GM10248 (cell line): ENCODE results near the gene WDR93.
"Not testable (repeated sequence)": the region's sequence is repeated elsewhere in the genome, so short reads cannot be mapped to it uniquely, and the experiment has no call there.

Source experiments
- CTCF ChIA-PET: fragments of 300-600 bp; sonication (Branson Sonifier 250); formaldehyde crosslinking; extraction: SDS; loops from one replicate; lab custom pipeline; 2021; ENCODE audit warnings: antibody characterized with exemption; lab: Yijun Ruan, JAX
- POLR2A ChIA-PET: fragments of 350-650 bp; sonication (Branson Sonifier 250); formaldehyde crosslinking; extraction: SDS; loops from one replicate; lab custom pipeline; 2020; ENCODE audit warnings: antibody characterized with exemption; lab: Yijun Ruan, JAX
- DNase-seq: peaks from one replicate; pipeline ENCODE4 v3.0.0; 2012; ENCODE audit errors: extremely low spot score
- TF ChIP-seq, protein P1 (sequence below): IDR thresholded peaks from 2 replicates; pipeline ENCODE4 v1.5.1; 2012; ENCODE audit warnings: mild to moderate bottlenecking, low read depth; ENCODE audit errors: extremely low read depth, missing control alignments, control extremely low read depth

Gene WDR93

DNA sequence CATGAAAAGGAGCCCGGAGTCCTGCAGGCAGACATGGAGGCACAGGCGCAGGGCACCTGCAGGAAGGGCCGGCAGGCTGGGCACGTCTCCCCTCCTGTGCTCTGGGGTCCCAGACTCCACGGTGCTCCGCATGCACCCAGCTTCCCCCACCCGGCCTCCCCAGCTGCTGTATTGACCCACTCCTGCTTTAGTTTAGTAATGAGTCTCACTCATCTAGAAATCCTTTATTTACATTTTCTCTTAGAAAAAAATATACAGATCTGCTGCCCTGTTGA, 94.0 kb downstream of the WDR93 start:
- ChIA-PET POLR2A (no interaction called here), CTCF (interaction anchor here (0.8 to 4.4 kb wide), 4 partner anchors 11 to 268 kb away, joined by 3 to 30 read pairs (median 4); no protein-coding TSS in a partner anchor)
- TF ChIP-seq, protein P1, sequence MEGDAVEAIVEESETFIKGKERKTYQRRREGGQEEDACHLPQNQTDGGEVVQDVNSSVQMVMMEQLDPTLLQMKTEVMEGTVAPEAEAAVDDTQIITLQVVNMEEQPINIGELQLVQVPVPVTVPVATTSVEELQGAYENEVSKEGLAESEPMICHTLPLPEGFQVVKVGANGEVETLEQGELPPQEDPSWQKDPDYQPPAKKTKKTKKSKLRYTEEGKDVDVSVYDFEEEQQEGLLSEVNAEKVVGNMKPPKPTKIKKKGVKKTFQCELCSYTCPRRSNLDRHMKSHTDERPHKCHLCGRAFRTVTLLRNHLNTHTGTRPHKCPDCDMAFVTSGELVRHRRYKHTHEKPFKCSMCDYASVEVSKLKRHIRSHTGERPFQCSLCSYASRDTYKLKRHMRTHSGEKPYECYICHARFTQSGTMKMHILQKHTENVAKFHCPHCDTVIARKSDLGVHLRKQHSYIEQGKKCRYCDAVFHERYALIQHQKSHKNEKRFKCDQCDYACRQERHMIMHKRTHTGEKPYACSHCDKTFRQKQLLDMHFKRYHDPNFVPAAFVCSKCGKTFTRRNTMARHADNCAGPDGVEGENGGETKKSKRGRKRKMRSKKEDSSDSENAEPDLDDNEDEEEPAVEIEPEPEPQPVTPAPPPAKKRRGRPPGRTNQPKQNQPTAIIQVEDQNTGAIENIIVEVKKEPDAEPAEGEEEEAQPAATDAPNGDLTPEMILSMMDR = no peak
- no peak for DNase-seq

DNA sequence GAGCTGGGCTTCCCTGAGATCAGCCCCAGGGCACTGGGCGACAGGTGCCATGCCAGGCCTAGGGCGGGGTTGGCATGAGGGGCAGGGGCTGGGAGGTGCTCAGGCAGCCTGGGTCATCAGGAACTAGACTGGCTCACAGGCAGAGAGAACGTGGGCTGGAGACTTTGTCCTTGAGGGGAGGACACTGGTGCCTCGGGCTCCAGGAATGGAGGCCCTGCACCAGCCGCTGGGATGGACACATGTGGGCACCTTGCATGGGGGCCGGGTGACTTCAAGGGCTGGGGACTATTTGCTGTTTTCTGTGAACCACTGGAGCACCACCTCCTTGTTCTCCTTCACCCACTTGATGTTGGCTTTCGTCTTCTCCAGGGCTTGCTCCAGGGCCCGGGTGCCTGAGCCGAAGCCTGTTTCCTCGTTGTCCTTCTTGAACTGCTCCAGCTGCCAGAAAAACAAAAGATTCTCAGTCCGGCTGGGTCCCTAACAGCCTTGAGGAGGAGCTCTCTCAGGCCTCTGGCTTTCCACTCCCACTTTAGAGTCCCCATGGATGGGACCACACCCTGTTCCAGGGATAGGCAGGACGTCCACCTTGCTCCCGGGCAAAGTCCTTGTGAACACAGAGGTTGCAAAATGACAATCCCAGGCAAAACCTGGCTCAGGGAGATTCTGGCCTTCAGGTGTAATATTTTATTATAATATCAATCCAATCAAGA, 94.6 kb downstream of the WDR93 start:
- DNase-seq = no peak
- ChIA-PET CTCF (interaction anchor here (0.8 to 0.9 kb wide), 2 partner anchors 10 to 268 kb away, joined by 3 read pairs; no protein-coding TSS in a partner anchor), POLR2A (no interaction called here)
- TF ChIP-seq, protein P1 = no peak

DNA sequence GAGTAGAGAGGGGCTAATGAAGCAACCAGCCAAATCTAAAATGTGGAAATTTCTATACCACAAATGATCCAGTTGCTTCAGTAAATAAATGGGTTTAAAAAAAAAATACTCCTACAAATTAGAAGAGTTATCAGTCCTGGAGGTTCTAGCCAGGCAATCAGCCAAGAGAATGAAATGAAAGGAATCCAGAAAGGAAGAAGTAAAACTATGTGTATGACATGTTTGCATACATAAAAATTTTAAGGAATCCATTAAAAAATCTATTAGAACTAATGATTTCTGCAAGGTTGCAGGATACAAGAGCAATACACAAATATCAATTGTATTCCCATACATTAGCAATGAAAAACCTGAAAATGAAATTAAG, 95.1 kb downstream of the WDR93 start:
- ChIA-PET POLR2A (no interaction called here), CTCF (no interaction called here)
- DNase-seq = no peak
- TF ChIP-seq, protein P1 = no peak

DNA sequence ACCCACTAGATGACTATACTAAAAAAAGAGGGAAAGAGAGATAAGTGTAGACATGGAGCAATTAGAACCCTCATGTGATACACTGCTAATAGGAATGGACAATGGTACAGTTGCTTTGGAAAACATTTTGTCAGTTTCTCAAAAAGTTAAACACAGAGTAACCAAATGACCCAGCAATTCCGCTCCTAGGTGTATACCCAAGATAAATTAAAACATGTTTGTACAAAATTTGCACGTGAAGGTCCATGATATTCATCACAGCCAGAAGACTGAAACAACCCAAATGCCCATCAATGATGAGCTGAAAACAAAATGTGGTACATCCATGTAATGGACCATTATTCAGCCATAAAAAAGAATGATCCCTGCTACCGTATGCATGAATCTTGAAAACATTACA, 97.3 kb downstream of the WDR93 start:
- CTCF ChIA-PET = interaction anchor here (1.6 kb wide), 1 partner anchor 87 kb away, joined by 3 read pairs; no protein-coding TSS in a partner anchor
- no peak for DNase-seq
- TF ChIP-seq, protein P1 = no peak
- POLR2A ChIA-PET = no interaction called here

DNA sequence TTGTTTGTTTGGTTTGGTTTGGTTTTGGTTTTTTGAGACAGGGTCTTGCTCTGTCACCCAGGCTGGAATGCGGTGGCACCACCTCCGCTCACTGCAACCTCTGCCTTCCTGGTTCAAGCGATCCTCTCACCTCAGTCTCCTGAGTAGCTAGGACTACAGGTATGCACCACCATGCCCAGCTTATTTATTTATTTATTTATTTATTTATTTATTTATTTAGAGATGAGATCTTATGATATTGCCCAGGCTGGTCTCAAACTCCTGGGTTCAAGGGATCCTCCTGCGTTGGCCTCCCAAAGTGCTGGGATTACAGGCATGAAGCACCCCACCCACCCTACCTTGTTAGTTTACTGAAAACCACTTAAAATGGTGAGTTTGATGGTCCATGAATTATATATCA, 98.0 kb downstream of the WDR93 start:
- POLR2A ChIA-PET, DNase-seq: not testable (repeated sequence)
- CTCF ChIA-PET = interaction anchor here (1.6 kb wide), 1 partner anchor 86 kb away, joined by 3 read pairs; no protein-coding TSS in a partner anchor

DNA sequence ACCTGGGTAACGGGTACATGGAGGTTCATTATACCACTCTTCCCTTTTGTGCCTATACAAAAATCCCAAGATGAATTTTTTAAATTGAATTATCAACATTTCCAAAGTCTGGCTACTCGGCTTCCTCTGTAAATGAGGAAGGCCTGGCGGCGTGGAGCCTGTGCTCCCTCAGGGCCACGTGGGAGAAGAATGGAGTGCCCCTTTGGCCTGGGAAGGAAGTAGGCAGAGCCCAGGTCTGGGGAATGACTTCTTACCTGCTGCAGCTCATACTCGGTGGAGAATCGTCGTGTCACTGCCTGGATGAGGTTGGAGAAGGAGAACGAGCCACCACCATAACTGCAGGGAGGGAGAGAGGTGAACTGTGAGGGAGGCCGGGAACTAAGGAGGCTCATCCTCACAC, 99.6 kb downstream of the WDR93 start:
- no peak for DNase-seq
- TF ChIP-seq, protein P1 = no peak
- POLR2A ChIA-PET = no interaction called here
- CTCF ChIA-PET = no interaction called here

DNA sequence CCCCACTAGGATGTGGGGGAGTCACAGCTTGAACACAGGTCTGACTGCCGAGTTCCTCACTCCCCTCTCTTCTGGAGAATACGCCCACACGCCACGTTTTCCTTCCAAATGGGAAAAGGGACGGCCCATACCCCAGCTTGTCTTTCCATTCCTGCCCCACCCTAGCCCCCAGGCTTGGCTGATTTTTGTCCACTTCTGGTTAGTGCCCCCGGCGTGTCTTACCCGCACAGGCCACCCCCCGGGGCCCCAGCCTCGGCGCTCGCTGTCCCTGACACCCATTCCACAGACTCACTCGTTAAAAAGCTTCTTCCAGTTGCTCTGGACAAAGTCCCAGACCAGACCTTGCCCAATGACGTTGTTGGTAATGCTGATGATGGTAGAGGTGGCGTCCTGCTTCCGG, 100.0 kb downstream of the WDR93 start:
- TF ChIP-seq, protein P1 = no peak
- DNase-seq = no peak
- ChIA-PET CTCF (interaction anchor here (0.9 kb wide), 1 partner anchor 84 kb away, joined by 3 read pairs; no protein-coding TSS in a partner anchor), POLR2A (no interaction called here)
